K562 (cell line): ENCODE results near the gene KIAA0825. TPM values are rescaled to one million over a fixed set of nuclear protein-coding genes. Genes with fewer than 3 reads are reported as not detected.

Experiments used
- ATAC-seq: fragments of 200-7000 bp; cut with Tn5 transposase; 3 replicates; pipeline ENCODE4 v1.9.1; 2020; ENCODE audit warnings: moderate library complexity
- BruUV-seq: library from RNA; stranded (reverse); fragments of 400-500 nt; replicated peaks from 2 replicates; lab custom pipeline; 2021; lab: Mats Ljungman, UMichigan
- CTCF ChIA-PET: fragments of 300-600 bp; formaldehyde crosslinking; extraction: SDS; loops from one replicate; lab custom pipeline; 2021; ENCODE audit warnings: low intra/inter-chr PET ratio; lab: Yijun Ruan, JAX
- POLR2A ChIA-PET: fragments of 300-600, 350-650 bp; sonication (Branson Sonifier 250); formaldehyde crosslinking; extraction: SDS; loops from one replicate; lab custom pipeline; 2021; ENCODE audit warnings: antibody characterized with exemption, inconsistent platforms; lab: Yijun Ruan, JAX
- DNase-seq, 4 experiments: peaks; one replicate each; pipeline versions ENCODE4 v3.0.0 to v3.0.0-alpha.2; 2011 to 2018; ENCODE audit warnings: low spot score in 3 of 4, mixed read lengths in 3 of 4; ENCODE audit errors: extremely low read depth in 1 of 4
- FAIRE-seq: peaks from 2 replicates; lab custom pipeline; 2011; peaks lifted over from hg19 to GRCh38; lab: Jason Lieb, UNC
- H2AFZ ChIP-seq: 2 replicates; pipeline ENCODE4 v1.6.0; 2011; ENCODE audit warnings: low read depth, low read length, control low read depth, inconsistent platforms
- H3K27ac ChIP-seq: fragments of 200-600 bp; 3 replicates; pipeline ENCODE4 v1.8.0; 2011; ENCODE audit warnings: low read depth, mild to moderate bottlenecking, control low read depth, inconsistent platforms, low read length, moderate library complexity, mixed read lengths; ENCODE audit errors: extremely low read depth
- H3K27me3 ChIP-seq, 2 experiments: fragments of 300-600 bp in 1 of 2; 2 replicates in 1 of 2; 3 replicates in 1 of 2; pipeline versions ENCODE4 v1.6.0 to v1.8.0; 2011; ENCODE audit warnings: inconsistent platforms in 2 of 2, low read length in 2 of 2, mild to moderate bottlenecking in 1 of 2, mixed read lengths in 1 of 2, moderate library complexity in 1 of 2; ENCODE audit not compliant: control insufficient read depth in 2 of 2, insufficient read depth in 2 of 2
- H3K36me3 ChIP-seq: fragments of 300-600 bp; 3 replicates; pipeline ENCODE4 v1.8.0; 2011; ENCODE audit warnings: mild to moderate bottlenecking, low read length, inconsistent platforms; ENCODE audit not compliant: control insufficient read depth, insufficient read depth
- H3K4me1 ChIP-seq, 2 experiments: fragments of 200-600 bp in 1 of 2; replicated peaks in 1 of 2; 2 replicates in 1 of 2; 3 replicates in 1 of 2; pipeline versions ENCODE4 v1.5.1 to v1.8.0; 2011; ENCODE audit warnings: inconsistent platforms in 2 of 2, low read length in 2 of 2, mild to moderate bottlenecking in 1 of 2, mixed read lengths in 1 of 2, moderate library complexity in 1 of 2; ENCODE audit not compliant: control insufficient read depth in 2 of 2, insufficient read depth in 2 of 2
- H3K4me2 ChIP-seq: 2 replicates; pipeline ENCODE4 v1.6.1; 2011; ENCODE audit warnings: low read length, control low read depth, inconsistent platforms, mixed read lengths; ENCODE audit not compliant: insufficient read depth
- H3K4me3 ChIP-seq: fragments of 200-600 bp; sonication (generic), shearing (Covaris generic); 2 replicates; pipeline ENCODE4 v1.5.1; 2016; ENCODE audit warnings: control low read depth, inconsistent platforms
- H3K79me2 ChIP-seq: fragments of 200-600 bp; 3 replicates; pipeline ENCODE4 v1.8.0; 2011; ENCODE audit warnings: low read length, inconsistent platforms; ENCODE audit not compliant: control insufficient read depth, insufficient read depth
- H3K9ac ChIP-seq, 2 experiments: 2 replicates each; pipeline versions ENCODE4 v1.6.0 to v1.6.1; 2011; ENCODE audit warnings: low read depth in 2 of 2, low read length in 2 of 2, control low read depth in 1 of 2, inconsistent platforms in 1 of 2, mild to moderate bottlenecking in 1 of 2, mixed read lengths in 1 of 2; ENCODE audit not compliant: insufficient read depth in 1 of 2
- H3K9me1 ChIP-seq: one replicate; pipeline ENCODE4 v1.6.0; 2011; ENCODE audit warnings: inconsistent platforms, mild to moderate bottlenecking, low read length, moderate library complexity; ENCODE audit not compliant: control insufficient read depth, insufficient read depth
- H3K9me3 ChIP-seq: replicated peaks from 2 replicates; pipeline ENCODE4 v1.5.1; 2011; ENCODE audit warnings: low read depth, low read length, inconsistent platforms; ENCODE audit not compliant: control insufficient read depth, insufficient read depth
- H4K20me1 ChIP-seq: replicated peaks from 2 replicates; pipeline ENCODE4 v1.6.1; 2011; ENCODE audit warnings: low read length, inconsistent platforms, mixed read lengths; ENCODE audit not compliant: control insufficient read depth, insufficient read depth
- CBFA2T2 ChIP-seq: fragments of 450-650 bp; conservative IDR thresholded peaks from 2 replicates; pipeline ENCODE4 v1.6.1; 2017; ENCODE audit warnings: mild to moderate bottlenecking
- HNRNPK ChIP-seq: fragments of 200-400 bp; formaldehyde crosslinking; IDR thresholded peaks from one replicate; pipeline ENCODE4 v1.6.1; 2018; ENCODE audit warnings: mild to moderate bottlenecking, low read depth, low read length; ENCODE audit not compliant: poor library complexity, severe bottlenecking
- KLF10 ChIP-seq: fragments of 250-450 bp; sonication (Bioruptor Pico); IDR thresholded peaks from 2 replicates; pipeline ENCODE4 v1.6.1; 2021; ENCODE audit warnings: matching md5 sums
- TBP ChIP-seq: optimal IDR thresholded peaks from 2 replicates; pipeline ENCODE3; 2011; ENCODE audit warnings: low read depth, low read length, improper control_type of control experiment
- ZFP1 ChIP-seq: fragments of 450-650 bp; formaldehyde crosslinking; IDR thresholded peaks from 2 replicates; pipeline ENCODE4 v1.4.0; 2020; ENCODE audit warnings: mild to moderate bottlenecking, mixed read lengths
- in situ Hi-C: fragments of 300-500 bp; cut with MboI; formaldehyde crosslinking; loops from 4 replicates; pipeline ENCODE4 v1.15.0; 2018; ENCODE audit warnings: inconsistent platforms, mixed read lengths
- intact Hi-C: fragments of 100-400 bp; cut with micrococcal nuclease; formaldehyde crosslinking; loops from 2 replicates; pipeline ENCODE4 v1.14.2; 2022
- polyA plus RNA-seq, 8 experiments: library from polyadenylated mRNA; depleted of rRNA in 4 of 8; stranded (reverse) in 5 of 8; unstranded in 3 of 8; fragments of >200 nt; fragmentation: Nextera tagmentation in 2 of 8; fragmentation: Illumina TruSeq in 1 of 8; extraction: Ambion mirVana in 2 of 8; extraction: Trizol in 1 of 8; gene quantifications; 2 replicates each; pipeline versions ENCODE4 v1.2.1 to v1.2.3, GENCODE V29; 2011 to 2014; ENCODE audit warnings: inconsistent platforms in 1 of 8, missing spikeins in 1 of 8
- total RNA-seq, 7 experiments: library from RNA; depleted of rRNA in 6 of 7; stranded (reverse); fragments of >200 nt in 6 of 7; fragmentation: Illumina TruSeq in 2 of 7; extraction: Trizol in 2 of 7; gene quantifications; 2 replicates each; pipeline versions ENCODE4 v1.2.1 to v1.2.3, GENCODE V29; 2011 to 2021; ENCODE audit warnings: low replicate concordance in 1 of 7
- TF ChIP-seq, protein P1 (sequence below): sonication (generic); formaldehyde crosslinking; IDR thresholded peaks from 2 replicates; pipeline ENCODE4 v1.8.0; 2022; ENCODE audit warnings: mild to moderate bottlenecking, low read depth, missing genetic modification reagents

The KIAA0825 gene
- total and polyA plus RNA-seq, 9 of the 15 experiments (the other 6 are each of a cell fraction or from before 2014, with no cell fraction given): 0.05 to 0.36 (median 0.16) TPM; not detected in 1

DNA sequence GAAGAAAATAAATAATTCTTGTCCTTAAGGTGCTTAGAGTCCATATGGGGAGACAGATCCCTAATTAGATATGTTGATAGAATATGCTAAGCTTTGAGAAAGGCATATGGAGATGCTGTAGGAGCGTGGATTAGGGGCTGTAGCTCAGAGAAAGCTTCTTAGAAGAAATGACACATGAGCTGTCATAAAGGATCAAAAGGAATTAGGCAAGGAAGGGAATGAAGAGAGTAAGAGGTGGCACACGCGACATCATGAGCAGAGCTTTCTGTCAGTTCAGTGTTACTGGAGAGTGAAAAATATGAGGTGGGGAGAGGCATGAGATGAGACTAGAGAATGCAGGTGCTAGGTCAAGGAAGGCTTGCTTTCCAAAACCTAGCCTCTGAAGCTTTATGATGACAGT is 118.6 kb downstream of the KIAA0825 start (continued):
- TF ChIP-seq, protein P1, sequence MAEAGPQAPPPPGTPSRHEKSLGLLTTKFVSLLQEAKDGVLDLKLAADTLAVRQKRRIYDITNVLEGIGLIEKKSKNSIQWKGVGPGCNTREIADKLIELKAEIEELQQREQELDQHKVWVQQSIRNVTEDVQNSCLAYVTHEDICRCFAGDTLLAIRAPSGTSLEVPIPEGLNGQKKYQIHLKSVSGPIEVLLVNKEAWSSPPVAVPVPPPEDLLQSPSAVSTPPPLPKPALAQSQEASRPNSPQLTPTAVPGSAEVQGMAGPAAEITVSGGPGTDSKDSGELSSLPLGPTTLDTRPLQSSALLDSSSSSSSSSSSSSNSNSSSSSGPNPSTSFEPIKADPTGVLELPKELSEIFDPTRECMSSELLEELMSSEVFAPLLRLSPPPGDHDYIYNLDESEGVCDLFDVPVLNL (CRISPR knock-in tag): no peak

DNA sequence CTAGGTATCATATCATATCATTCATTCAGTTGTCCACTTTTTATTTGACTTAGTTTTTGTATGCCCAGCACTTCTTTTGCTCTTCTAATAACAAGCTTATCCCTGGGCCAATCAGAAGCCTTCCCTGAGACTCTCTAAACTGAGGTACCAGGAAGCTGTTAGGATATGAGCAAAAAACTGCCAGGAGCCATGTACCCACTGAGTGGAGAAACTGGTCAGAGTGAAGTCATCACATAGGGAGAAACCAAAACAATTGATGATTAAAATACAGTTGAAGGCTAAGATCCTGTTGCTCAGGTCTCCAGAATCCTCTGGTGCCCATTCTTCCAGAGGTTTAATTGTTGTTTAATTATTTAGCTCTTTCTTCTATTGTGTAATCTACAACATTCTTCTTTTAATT is 120.2 kb downstream of the KIAA0825 start:
- Histone ChIP-seq H3K27ac (no peak overlapping the region), H4K20me1 (no peaks in the 10 kb centered on the region), H3K4me2 (no peak overlapping the region), H3K9ac (no peak overlapping the region), H2AFZ (no peak overlapping the region), H3K9me1 (no peaks in the 10 kb centered on the region), H3K9me3 (no peaks in the 10 kb centered on the region), H3K79me2 (no peaks in the 10 kb centered on the region), H3K4me1 (no peaks in the 10 kb centered on the region), H3K4me3 (no peak overlapping the region), H3K36me3 (no peaks in the 10 kb centered on the region), H3K27me3 (no peaks in the 10 kb centered on the region)
- no peak for FAIRE-seq
- intact Hi-C loops: no loop called here
- BruUV-seq: no TSS peak
- no peak for ATAC-seq
- no peak for DNase-seq
- CTCF ChIA-PET: no interaction called here
- in situ Hi-C loops: no loop called here
- no peak for TF ChIP-seq ZFP1 (CRISPR knock-in tag)
- TF ChIP-seq TBP: no peak
- no peak for TF ChIP-seq HNRNPK
- TF ChIP-seq KLF10: no peak
- no peak for TF ChIP-seq CBFA2T2
- POLR2A ChIA-PET: no interaction called here
